ENCODE data around the gene KIF26A.

DNA sequence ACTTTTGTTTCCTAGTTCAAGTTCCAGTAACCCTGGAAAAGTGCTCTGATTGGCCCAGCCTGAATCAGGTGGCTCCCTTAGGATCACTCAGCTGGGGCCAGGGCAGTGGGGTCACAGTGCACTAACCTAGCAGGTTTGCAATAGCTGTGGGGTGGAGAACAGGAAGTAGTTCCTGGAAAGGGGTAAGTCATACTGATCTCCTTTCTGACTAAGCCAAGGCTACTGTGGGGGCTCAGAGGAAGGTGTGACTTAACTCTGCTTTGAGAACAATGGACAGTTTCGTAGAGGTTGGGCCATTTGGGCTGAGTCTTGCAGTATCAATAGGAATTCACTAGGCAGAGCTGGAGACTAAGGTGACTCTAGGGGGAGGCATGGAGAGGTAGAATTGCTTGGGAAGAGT, 89.4 kb downstream of the KIF26A start:
- TF ChIP-seq, protein P1, sequence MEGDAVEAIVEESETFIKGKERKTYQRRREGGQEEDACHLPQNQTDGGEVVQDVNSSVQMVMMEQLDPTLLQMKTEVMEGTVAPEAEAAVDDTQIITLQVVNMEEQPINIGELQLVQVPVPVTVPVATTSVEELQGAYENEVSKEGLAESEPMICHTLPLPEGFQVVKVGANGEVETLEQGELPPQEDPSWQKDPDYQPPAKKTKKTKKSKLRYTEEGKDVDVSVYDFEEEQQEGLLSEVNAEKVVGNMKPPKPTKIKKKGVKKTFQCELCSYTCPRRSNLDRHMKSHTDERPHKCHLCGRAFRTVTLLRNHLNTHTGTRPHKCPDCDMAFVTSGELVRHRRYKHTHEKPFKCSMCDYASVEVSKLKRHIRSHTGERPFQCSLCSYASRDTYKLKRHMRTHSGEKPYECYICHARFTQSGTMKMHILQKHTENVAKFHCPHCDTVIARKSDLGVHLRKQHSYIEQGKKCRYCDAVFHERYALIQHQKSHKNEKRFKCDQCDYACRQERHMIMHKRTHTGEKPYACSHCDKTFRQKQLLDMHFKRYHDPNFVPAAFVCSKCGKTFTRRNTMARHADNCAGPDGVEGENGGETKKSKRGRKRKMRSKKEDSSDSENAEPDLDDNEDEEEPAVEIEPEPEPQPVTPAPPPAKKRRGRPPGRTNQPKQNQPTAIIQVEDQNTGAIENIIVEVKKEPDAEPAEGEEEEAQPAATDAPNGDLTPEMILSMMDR (IDR thresholded peaks at IDR 0.05), result no peak
- no peak for TF ChIP-seq POLR2A (IDR thresholded peaks at IDR 0.05)
